Kidney (tissue), 14 donors: ENCODE data around the gene DZIP1. TPM values are rescaled to one million over a fixed set of nuclear protein-coding genes. Genes with fewer than 3 reads are reported as not detected.

Experiments
- DNase-seq, 5 donors: peaks; one replicate each; pipeline ENCODE4 v3.0.0-alpha.2; 2013 to 2020
- FAIRE-seq: peaks from 2 replicates; lab custom pipeline; 2012; peaks lifted over from hg19 to GRCh38; lab: Jason Lieb, UNC
- H3K27ac ChIP-seq, 2 donors: one replicate each; pipeline ENCODE4 v1.7.0; 2013; ENCODE audit warnings: low read depth in 2 of 2, low read length in 2 of 2, inconsistent platforms in 1 of 2
- H3K27me3 ChIP-seq: one replicate; pipeline ENCODE4 v1.7.1; 2013; ENCODE audit warnings: low read length, inconsistent platforms; ENCODE audit not compliant: control insufficient read depth, insufficient read depth
- H3K36me3 ChIP-seq, 3 donors: one replicate each; pipeline versions ENCODE4 v1.7.0 to v1.7.1; 2013; ENCODE audit warnings: low read length in 3 of 3, control low read depth in 1 of 3, inconsistent platforms in 1 of 3; ENCODE audit not compliant: insufficient read depth in 3 of 3, control insufficient read depth in 2 of 3
- H3K4me1 ChIP-seq, 3 donors: one replicate each; pipeline versions ENCODE4 v1.7.0 to v1.7.1; 2013; ENCODE audit warnings: low read length in 3 of 3, inconsistent platforms in 1 of 3, low read depth in 1 of 3; ENCODE audit not compliant: control insufficient read depth in 2 of 3, insufficient read depth in 2 of 3
- H3K4me3 ChIP-seq, 3 donors: one replicate each; pipeline versions ENCODE4 v1.7.0 to v1.8.1; 2013; ENCODE audit warnings: low read length in 3 of 3, control low read depth in 1 of 3, inconsistent platforms in 1 of 3
- H3K9ac ChIP-seq, 3 donors: one replicate each; pipeline versions ENCODE4 v1.7.0 to v1.7.1; 2013; ENCODE audit warnings: low read length in 3 of 3, control low read depth in 1 of 3, inconsistent platforms in 1 of 3
- H3K9me3 ChIP-seq, 3 donors: one replicate each; pipeline versions ENCODE4 v1.7.0 to v1.7.1; 2013; ENCODE audit warnings: low read length in 3 of 3, control low read depth in 1 of 3, inconsistent platforms in 1 of 3; ENCODE audit not compliant: control insufficient read depth in 2 of 3, insufficient read depth in 1 of 3
- intact Hi-C: fragments of 100-400 bp; cut with DNase I; formaldehyde crosslinking; loops from one replicate; pipeline ENCODE4 v1.11.1; 2022
- polyA plus RNA-seq: library from polyadenylated mRNA; stranded (reverse); fragments of 350-450 nt; fragmentation: Illumina TruSeq; extraction: RNeasy Lipid Tissue Mini Kit (QIAGEN cat#74804); gene quantifications from one replicate; pipeline ENCODE4 v1.2.3, GENCODE V29; 2014; ENCODE audit warnings: low read depth, low replicate concordance; ENCODE audit not compliant: insufficient read depth
- total RNA-seq: library from RNA; stranded (reverse); fragmentation: NEBNext Ultra II Directional; extraction: Animal tissue kit (Norgen Biotek cat#: 25700); gene quantifications from one replicate; pipeline ENCODE4 v1.2.1, GENCODE V29; 2021
- TF ChIP-seq, protein P1 (sequence below): IDR thresholded peaks from 3 replicates; pipeline ENCODE4 v1.5.1; 2012; ENCODE audit warnings: mild to moderate bottlenecking, moderate library complexity, borderline replicate concordance; ENCODE audit not compliant: insufficient read depth; ENCODE audit errors: extremely low read depth
- donor health status: control.
- donor health status: control.
- donor health status: control.
- donor health status: control.
- donor health status: control.
- donor health status: DM: yes; HTN: yes; CAD: no.
- donor health status: Normal renal cell carcinoma (clear cell type).

DZIP1 gene
- total and polyA plus RNA-seq, 2 donors from 2014 or later: 26.7 to 41.4 TPM

DNA sequence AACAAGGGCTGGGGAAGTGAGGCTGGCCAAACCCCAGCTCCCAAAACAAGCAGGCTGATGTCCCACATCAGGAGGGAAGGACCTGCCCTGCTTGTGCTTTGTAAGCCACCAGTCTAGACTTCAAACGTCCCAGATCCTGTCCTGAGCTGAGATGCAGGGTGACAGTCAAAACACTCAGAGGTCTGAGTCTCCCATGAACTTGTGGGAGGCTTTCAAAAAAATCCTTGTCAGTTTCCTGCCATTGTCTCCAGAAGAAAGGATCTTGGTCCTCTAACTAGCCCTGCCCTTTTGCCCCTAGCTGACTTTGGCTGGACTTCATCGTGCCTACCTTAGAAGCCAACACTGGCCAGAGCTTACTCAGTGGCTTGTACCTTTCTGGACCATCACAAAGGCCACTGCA, 43.3 kb downstream of the DZIP1 start:
- intact Hi-C loops: no loop called here
- Histone ChIP-seq H3K4me1 (peaks cover 0 to 26% (median 8%) of the 10 kb centered on the region in 3 donors), H3K27ac (no peak overlapping the region), H3K9me3 (no peaks in the 10 kb centered on the region), H3K4me3 (no peak overlapping the region), H3K36me3 (peaks cover 2 to 15% (median 5%) of the 10 kb centered on the region in 3 donors), H3K27me3 (no peaks in the 10 kb centered on the region), H3K9ac (no peak overlapping the region)
- DNase-seq (no peak), FAIRE-seq (no peak)
- TF ChIP-seq, protein P1, sequence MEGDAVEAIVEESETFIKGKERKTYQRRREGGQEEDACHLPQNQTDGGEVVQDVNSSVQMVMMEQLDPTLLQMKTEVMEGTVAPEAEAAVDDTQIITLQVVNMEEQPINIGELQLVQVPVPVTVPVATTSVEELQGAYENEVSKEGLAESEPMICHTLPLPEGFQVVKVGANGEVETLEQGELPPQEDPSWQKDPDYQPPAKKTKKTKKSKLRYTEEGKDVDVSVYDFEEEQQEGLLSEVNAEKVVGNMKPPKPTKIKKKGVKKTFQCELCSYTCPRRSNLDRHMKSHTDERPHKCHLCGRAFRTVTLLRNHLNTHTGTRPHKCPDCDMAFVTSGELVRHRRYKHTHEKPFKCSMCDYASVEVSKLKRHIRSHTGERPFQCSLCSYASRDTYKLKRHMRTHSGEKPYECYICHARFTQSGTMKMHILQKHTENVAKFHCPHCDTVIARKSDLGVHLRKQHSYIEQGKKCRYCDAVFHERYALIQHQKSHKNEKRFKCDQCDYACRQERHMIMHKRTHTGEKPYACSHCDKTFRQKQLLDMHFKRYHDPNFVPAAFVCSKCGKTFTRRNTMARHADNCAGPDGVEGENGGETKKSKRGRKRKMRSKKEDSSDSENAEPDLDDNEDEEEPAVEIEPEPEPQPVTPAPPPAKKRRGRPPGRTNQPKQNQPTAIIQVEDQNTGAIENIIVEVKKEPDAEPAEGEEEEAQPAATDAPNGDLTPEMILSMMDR: no peak

DNA sequence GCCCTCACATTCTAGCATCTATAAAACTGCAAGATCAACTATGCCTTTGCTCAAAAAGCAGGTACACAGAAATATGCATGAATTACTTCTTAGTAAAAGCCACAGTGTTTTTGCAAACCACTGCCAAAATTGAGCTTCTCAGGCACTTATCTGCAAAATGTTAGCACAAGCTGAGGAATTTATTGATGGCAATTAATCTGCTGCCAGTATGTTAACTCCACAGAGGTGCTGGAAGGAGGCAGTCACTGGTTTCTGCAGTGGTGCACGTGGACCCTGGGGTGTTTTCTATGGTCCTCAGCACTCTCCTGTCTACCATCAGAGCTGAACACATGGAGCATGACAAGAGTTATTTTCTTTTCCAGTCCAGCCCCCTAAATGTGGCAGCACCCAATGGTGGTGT, 47.8 kb downstream of the DZIP1 start:
- no peak overlapping the region for H3K9ac ChIP-seq
- DNase-seq: no peak
- H3K27me3 ChIP-seq: no peaks in the 10 kb centered on the region
- H3K9me3 ChIP-seq: no peaks in the 10 kb centered on the region
- intact Hi-C loops: no loop called here
- peaks cover 2 to 8% (median 6%) of the 10 kb centered on the region in 3 donors for H3K36me3 ChIP-seq
- no peak overlapping the region for H3K4me3 ChIP-seq
- no peak overlapping the region for H3K27ac ChIP-seq
- FAIRE-seq: no peak
- no peaks in the 10 kb centered on the region for H3K4me1 ChIP-seq
- TF ChIP-seq, protein P1: no peak

DNA sequence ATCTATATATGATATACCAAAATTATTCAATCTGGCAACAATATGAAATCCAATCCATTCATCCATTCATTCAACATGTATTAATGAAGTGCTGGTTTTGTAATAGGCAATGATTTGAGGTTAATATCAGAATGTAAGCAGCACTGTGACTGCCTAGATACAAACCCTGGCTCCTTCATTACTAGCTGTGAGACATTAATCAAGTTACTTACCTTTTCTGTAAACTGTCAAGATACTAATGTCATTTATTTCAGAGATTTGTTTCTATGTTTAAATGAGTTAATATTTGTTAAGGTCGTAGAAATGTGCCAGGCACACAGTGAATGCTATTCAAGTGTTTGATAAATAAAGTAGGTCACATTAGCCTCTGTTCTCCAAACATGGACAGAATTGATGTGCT, 51.0 kb downstream of the DZIP1 start:
- Histone ChIP-seq H3K4me1 (no peaks in the 10 kb centered on the region), H3K36me3 (peaks cover 0 to 9% (median 5%) of the 10 kb centered on the region in 3 donors), H3K9me3 (no peaks in the 10 kb centered on the region), H3K27me3 (no peaks in the 10 kb centered on the region), H3K9ac (no peak overlapping the region), H3K4me3 (no peak overlapping the region), H3K27ac (no peak overlapping the region)
- intact Hi-C loops: no loop called here
- FAIRE-seq: no peak
- DNase-seq: no peak
- TF ChIP-seq, protein P1: no peak

DNA sequence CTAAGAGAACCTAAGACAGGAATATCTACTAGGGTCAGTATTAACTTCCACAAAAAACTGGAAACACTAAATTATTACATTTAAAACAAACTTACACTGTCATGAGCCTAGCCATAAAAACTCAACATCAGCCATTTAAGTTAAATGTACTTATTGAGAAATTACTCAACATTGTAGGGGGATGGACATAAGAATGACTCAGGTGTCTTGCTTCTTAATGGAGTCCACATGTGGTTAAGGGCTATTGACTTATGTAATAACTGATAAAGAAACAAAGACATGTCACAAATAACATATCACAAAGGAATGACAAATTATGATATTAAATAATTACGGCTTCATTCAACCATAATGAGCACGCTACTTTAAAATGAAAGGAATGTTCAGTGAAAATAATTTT, 55.8 kb downstream of the DZIP1 start:
- TF ChIP-seq, protein P1: no peak
- Histone ChIP-seq H3K27ac (no peak overlapping the region), H3K9ac (no peak overlapping the region), H3K27me3 (no peaks in the 10 kb centered on the region), H3K4me3 (no peak overlapping the region), H3K36me3 (peaks cover 9 to 17% (median 9%) of the 10 kb centered on the region in 3 donors), H3K4me1 (no peaks in the 10 kb centered on the region), H3K9me3 (no peaks in the 10 kb centered on the region)
- FAIRE-seq: no peak
- DNase-seq: no peak
- intact Hi-C loops: no loop called here
